HG03520 (cell line): ENCODE results near the gene DNASE2.
"Not testable (repeated sequence)": the region's sequence is repeated elsewhere in the genome, so short reads cannot be mapped to it uniquely, and the experiment has no call there.

Experiments
- ATAC-seq: cut with Tn5 transposase; IDR thresholded peaks from one replicate; pipeline ENCODE4 v1.9.1; 2021; ENCODE audit warnings: mild to moderate bottlenecking, moderate library complexity; ENCODE audit not compliant: unreplicated experiment

The DNASE2 gene

GRCh38 chr19:12881172-12881808 lies at the start of gene DNASE2:
TSS of gene DNASE2 (minus strand) at chr19:12881449. CDS start at chr19:12881375, 74 bp downstream.
- peak; percentile 74 for ATAC-seq

GRCh38 chr19:12930002-12930645 lies 48.9 kb upstream of the DNASE2 start:
- no peak for ATAC-seq

GRCh38 chr19:12924621-12925310 lies 43.5 kb upstream of the DNASE2 start:
- no peak for ATAC-seq

GRCh38 chr19:12922959-12923358 lies 41.7 kb upstream of the DNASE2 start:
- ATAC-seq, result no peak

GRCh38 chr19:12921047-12921446 lies 39.8 kb upstream of the DNASE2 start:
- no peak for ATAC-seq

GRCh38 chr19:12918253-12918652 lies 37.0 kb upstream of the DNASE2 start:
- ATAC-seq, result no peak

GRCh38 chr19:12915860-12916259 lies 34.6 kb upstream of the DNASE2 start:
- ATAC-seq, result not testable (repeated sequence)

GRCh38 chr19:12913851-12914690 lies 32.8 kb upstream of the DNASE2 start:
- ATAC-seq, result no peak

- ATAC-seq, result no peak
Measured at GRCh38 chr19:12913011-12913561, 31.8 kb upstream of the DNASE2 start.

- ATAC-seq, result no peak
Measured at GRCh38 chr19:12912571-12912970, 31.3 kb upstream of the DNASE2 start.

- no peak for ATAC-seq
Measured at GRCh38 chr19:12907166-12907565, 25.9 kb upstream of the DNASE2 start.

GRCh38 chr19:12899891-12900518 lies 18.8 kb upstream of the DNASE2 start:
- ATAC-seq, result peak; percentile 66

- no peak for ATAC-seq
Measured at GRCh38 chr19:12896460-12896859, 15.2 kb upstream of the DNASE2 start.

GRCh38 chr19:12893582-12893981 lies 12.3 kb upstream of the DNASE2 start:
- no peak for ATAC-seq

- ATAC-seq, result no peak
Measured at GRCh38 chr19:12891553-12892021, 10.3 kb upstream of the DNASE2 start.

GRCh38 chr19:12890787-12891552 lies 9.7 kb upstream of the DNASE2 start, which contains the start of gene GCDH:
TSS of gene GCDH (plus strand) at chr19:12891160. CDS start at chr19:12891305, 145 bp downstream.
- peak; percentile 78 for ATAC-seq

GRCh38 chr19:12890299-12890786 lies 9.1 kb upstream of the DNASE2 start:
- ATAC-seq, result not testable (repeated sequence)

GRCh38 chr19:12888006-12888603 lies 6.9 kb upstream of the DNASE2 start:
- no peak for ATAC-seq
